H9 (cell line): ENCODE results near the gene LYSMD2. TPM values are rescaled to one million over a fixed set of nuclear protein-coding genes. Genes with fewer than 3 reads are reported as not detected.

Source experiments
- DNase-seq: peaks from one replicate; pipeline ENCODE4 v3.0.0-alpha.2; 2017
- H2AFZ ChIP-seq: one replicate; pipeline ENCODE4 v1.6.1; 2013; ENCODE audit warnings: mild to moderate bottlenecking, low read length, control low read depth, moderate library complexity
- H2AK5ac ChIP-seq: 2 replicates; pipeline ENCODE4 v1.6.1; 2013; ENCODE audit warnings: low read length, control low read depth, mixed read lengths; ENCODE audit not compliant: insufficient read length
- H2BK120ac ChIP-seq: one replicate; pipeline ENCODE4 v1.6.1; 2013; ENCODE audit warnings: low read depth, mild to moderate bottlenecking, low read length, control low read depth, inconsistent platforms; ENCODE audit not compliant: poor library complexity, severe bottlenecking
- H2BK12ac ChIP-seq: 2 replicates; pipeline ENCODE4 v1.6.1; 2013; ENCODE audit warnings: low read length, control low read depth, mixed read lengths, low read depth; ENCODE audit not compliant: insufficient read length
- H2BK15ac ChIP-seq: 2 replicates; pipeline ENCODE4 v1.6.1; 2013; ENCODE audit warnings: low read depth, low read length, control low read depth
- H2BK20ac ChIP-seq: one replicate; pipeline ENCODE4 v1.6.1; 2013; ENCODE audit warnings: low read depth, mild to moderate bottlenecking, low read length, control low read depth, inconsistent platforms; ENCODE audit not compliant: poor library complexity, severe bottlenecking
- H2BK5ac ChIP-seq: 2 replicates; pipeline ENCODE4 v1.6.1; 2013; ENCODE audit warnings: low read length, control low read depth, mixed read lengths; ENCODE audit not compliant: insufficient read length
- H3K14ac ChIP-seq: 2 replicates; pipeline ENCODE4 v1.6.1; 2013; ENCODE audit warnings: low read length, control low read depth; ENCODE audit not compliant: insufficient read depth
- H3K18ac ChIP-seq: 2 replicates; pipeline ENCODE4 v1.6.1; 2013; ENCODE audit warnings: low read depth, mild to moderate bottlenecking, mixed read lengths, low read length, control low read depth; ENCODE audit not compliant: insufficient read length
- H3K23ac ChIP-seq: 2 replicates; pipeline ENCODE4 v1.6.1; 2013; ENCODE audit warnings: low read length, control low read depth, mixed read lengths, low read depth; ENCODE audit not compliant: insufficient read length
- H3K23me2 ChIP-seq: 2 replicates; pipeline ENCODE4 v1.6.1; 2013; ENCODE audit warnings: low read depth, mild to moderate bottlenecking, mixed read lengths, low read length, control low read depth; ENCODE audit not compliant: insufficient read length, poor library complexity, severe bottlenecking
- H3K27ac ChIP-seq: 2 replicates; pipeline ENCODE4 v1.5.1; 2013; ENCODE audit warnings: low read length, control low read depth, mixed read lengths, low read depth; ENCODE audit not compliant: insufficient read length
- H3K27me3 ChIP-seq: 2 replicates; pipeline ENCODE4 v1.6.1; 2013; ENCODE audit warnings: low read length, control low read depth, inconsistent platforms; ENCODE audit not compliant: insufficient read depth
- H3K4ac ChIP-seq: 2 replicates; pipeline ENCODE4 v1.6.1; 2013; ENCODE audit warnings: low read depth, mild to moderate bottlenecking, control low read depth, inconsistent platforms, low read length, moderate library complexity
- H3K4me1 ChIP-seq: 2 replicates; pipeline ENCODE4 v1.6.1; 2013; ENCODE audit warnings: low read length, control low read depth, inconsistent platforms; ENCODE audit not compliant: insufficient read depth
- H3K4me2 ChIP-seq: 2 replicates; pipeline ENCODE4 v1.6.1; 2013; ENCODE audit warnings: low read length, control low read depth, mixed read lengths; ENCODE audit not compliant: insufficient read length, insufficient read depth
- H3K56ac ChIP-seq: 2 replicates; pipeline ENCODE4 v1.6.1; 2013; ENCODE audit warnings: low read depth, mild to moderate bottlenecking, mixed read lengths, low read length, control low read depth; ENCODE audit not compliant: insufficient read length
- H3K79me1 ChIP-seq: 2 replicates; pipeline ENCODE4 v1.6.1; 2013; ENCODE audit warnings: low read depth, mild to moderate bottlenecking, moderate library complexity, low read length, control low read depth, inconsistent platforms; ENCODE audit not compliant: insufficient read depth, poor library complexity, severe bottlenecking
- H3K79me2 ChIP-seq: 2 replicates; pipeline ENCODE4 v1.6.1; 2013; ENCODE audit warnings: low read length, control low read depth, inconsistent platforms; ENCODE audit not compliant: insufficient read depth
- H3K9ac ChIP-seq: 2 replicates; pipeline ENCODE4 v1.6.1; 2013; ENCODE audit warnings: low read length, control low read depth, mixed read lengths; ENCODE audit not compliant: insufficient read length; ENCODE audit errors: extremely low read depth
- H3K9me3 ChIP-seq: one replicate; pipeline ENCODE4 v1.6.1; 2013; ENCODE audit warnings: low read depth, low read length, inconsistent platforms; ENCODE audit not compliant: control insufficient read depth
- H3T11ph ChIP-seq: one replicate; pipeline ENCODE4 v1.6.1; 2013; ENCODE audit warnings: mild to moderate bottlenecking, low read length, control low read depth, inconsistent platforms
- H4K20me1 ChIP-seq: one replicate; pipeline ENCODE4 v1.6.1; 2013; ENCODE audit not compliant: control insufficient read depth, insufficient read length, insufficient read depth
- H4K5ac ChIP-seq: 2 replicates; pipeline ENCODE4 v1.6.1; 2013; ENCODE audit warnings: low read depth, mild to moderate bottlenecking, mixed read lengths, low read length, control low read depth; ENCODE audit not compliant: insufficient read length
- H4K8ac ChIP-seq: replicated peaks from 2 replicates; pipeline ENCODE4 v1.6.1; 2013; ENCODE audit warnings: low read length, control low read depth, mixed read lengths, low read depth; ENCODE audit not compliant: insufficient read length
- H4K91ac ChIP-seq: 2 replicates; pipeline ENCODE4 v1.6.1; 2013; ENCODE audit warnings: low read depth, mild to moderate bottlenecking, moderate library complexity, mixed read lengths, low read length, control low read depth; ENCODE audit not compliant: insufficient read length
- H3K27ac Mint-ChIP-seq, 3 experiments: 2 replicates in 2 of 3; 3 replicates in 1 of 3; pipeline ENCODE4 v1.8.0; 2020 to 2021; ENCODE audit warnings: mixed read lengths in 3 of 3, mild to moderate bottlenecking in 1 of 3, moderate library complexity in 1 of 3
- H3K27me3 Mint-ChIP-seq: 2 replicates; pipeline ENCODE4 v1.8.0; 2021; ENCODE audit warnings: low read depth, mild to moderate bottlenecking, moderate library complexity, mixed read lengths
- H3K36me3 Mint-ChIP-seq, 3 experiments: 2 replicates in 2 of 3; 3 replicates in 1 of 3; pipeline ENCODE4 v1.8.0; 2020 to 2021; ENCODE audit warnings: low read depth in 3 of 3, mixed read lengths in 3 of 3; ENCODE audit not compliant: insufficient read depth in 1 of 3
- H3K4me1 Mint-ChIP-seq, 2 experiments: 2 replicates each; pipeline ENCODE4 v1.8.0; 2020; ENCODE audit warnings: mixed read lengths in 2 of 2
- H3K4me3 Mint-ChIP-seq, 2 experiments: 2 replicates in 1 of 2; 3 replicates in 1 of 2; pipeline ENCODE4 v1.8.0; 2020 to 2021; ENCODE audit warnings: mild to moderate bottlenecking in 2 of 2, mixed read lengths in 2 of 2, moderate library complexity in 1 of 2
- H3K9me3 Mint-ChIP-seq, 2 experiments: 2 replicates in 1 of 2; 3 replicates in 1 of 2; pipeline ENCODE4 v1.8.0; 2020; ENCODE audit warnings: mild to moderate bottlenecking in 2 of 2, mixed read lengths in 2 of 2, moderate library complexity in 1 of 2
- CTCF ChIP-seq: fragments of 200-600 bp; sonication (generic); conservative IDR thresholded peaks from 3 replicates; pipeline ENCODE4 v1.8.0; 2021; ENCODE audit warnings: antibody characterized with exemption, mild to moderate bottlenecking
- WGBS: extraction: QIAGEN DNeasy Blood & Tissue Kit; methylation state at CpG from one replicate; pipeline ENCODE4 v1.1.7; 2013; ENCODE audit warnings: missing lambda C conversion rate, low lambda C conversion rate, mixed read lengths; ENCODE audit not compliant: insufficient read length; ENCODE audit errors: extremely low coverage; 5-methylcytosine and 5-hydroxymethylcytosine counted together
- total RNA-seq: library from RNA; stranded (reverse); gene quantifications from 2 replicates; pipeline ENCODE4 v1.2.1, GENCODE V29; 2021

LYSMD2 gene
- total RNA-seq, 1 experiment from 2014 or later, result 3.9 TPM

GRCh38 chr15:51714911-51715310 is 22.5 kb downstream of the LYSMD2 start:
- Histone ChIP-seq H3K14ac (no peak overlapping the region), H3K79me2 (no peaks in the 10 kb centered on the region), H3K27me3 (no peaks in the 10 kb centered on the region), H2BK20ac (no peak overlapping the region), H3K23me2 (no peaks in the 10 kb centered on the region), H3K56ac (no peak overlapping the region), H2AFZ (no peak overlapping the region), H3K9me3 (no peaks in the 10 kb centered on the region), H3K79me1 (no peaks in the 10 kb centered on the region), H3K4me2 (no peak overlapping the region), H3K27ac (no peak overlapping the region), H4K20me1 (no peaks in the 10 kb centered on the region), H3K18ac (no peak overlapping the region), H3K9ac (no peak overlapping the region), H3K4me1 (no peaks in the 10 kb centered on the region), H3K4ac (no peak overlapping the region), H2BK5ac (no peak overlapping the region), H3T11ph (no peak overlapping the region), H4K5ac (no peak overlapping the region), H2AK5ac (no peak overlapping the region), H2BK12ac (no peak overlapping the region), H4K8ac (no peak overlapping the region), H3K23ac (no peak overlapping the region), H2BK120ac (no peak overlapping the region), H4K91ac (no peak overlapping the region), H2BK15ac (no peak overlapping the region)
- Mint-ChIP-seq H3K27ac (peak overlapping the region in 2 of 3 experiments; percentile 23 to 83; a peak in 2 of 7 replicates), H3K4me1 (peaks cover 4 to 7% of the 10 kb centered on the region in 2 experiments; a peak in 3 of 4 replicates), H3K4me3 (no peak overlapping the region), H3K36me3 (peaks cover 0 to 9% (median 3%) of the 10 kb centered on the region in 3 experiments; a peak in 4 of 7 replicates), H3K9me3 (no peaks in the 10 kb centered on the region), H3K27me3 (no peaks in the 10 kb centered on the region)
- no peak for TF ChIP-seq CTCF
- DNase-seq, result no peak
- no CpG with 5 or more reads among the region's 1 CpG for WGBS
